HG03159 (cell line): ENCODE results near the gene ZDHHC17.
"Not testable (repeated sequence)": the region's sequence is repeated elsewhere in the genome, so short reads cannot be mapped to it uniquely, and the experiment has no call there.

Source experiments
- ATAC-seq: cut with Tn5 transposase; IDR thresholded peaks from one replicate; pipeline ENCODE4 v1.9.1; 2021; ENCODE audit warnings: mild to moderate bottlenecking, moderate library complexity; ENCODE audit not compliant: unreplicated experiment

Gene ZDHHC17

GRCh38 chr12:76763746-76764675 is at the start of gene ZDHHC17:
TSS of gene ZDHHC17 (plus strand) at chr12:76764115. CDS start at chr12:76764237, 122 bp downstream.
- peak; percentile 93 for ATAC-seq

- no peak for ATAC-seq
Observed at GRCh38 chr12:76714415-76714814, 49.5 kb upstream of the ZDHHC17 start.

- ATAC-seq: no peak
Observed at GRCh38 chr12:76714861-76715260, 49.1 kb upstream of the ZDHHC17 start.

- no peak for ATAC-seq
Observed at GRCh38 chr12:76715332-76715731, 48.6 kb upstream of the ZDHHC17 start.

GRCh38 chr12:76717314-76717713 is 46.6 kb upstream of the ZDHHC17 start:
- ATAC-seq: no peak

- no peak for ATAC-seq
Observed at GRCh38 chr12:76719171-76720041, 44.5 kb upstream of the ZDHHC17 start.

GRCh38 chr12:76720068-76720467 is 43.8 kb upstream of the ZDHHC17 start:
- ATAC-seq: no peak

- ATAC-seq: no peak
Observed at GRCh38 chr12:76726626-76727025, 37.3 kb upstream of the ZDHHC17 start.

GRCh38 chr12:76732188-76732587 is 31.7 kb upstream of the ZDHHC17 start:
- ATAC-seq: not testable (repeated sequence)

- not testable (repeated sequence) for ATAC-seq
Observed at GRCh38 chr12:76737689-76738088, 26.2 kb upstream of the ZDHHC17 start.

GRCh38 chr12:76738824-76739579 is 24.9 kb upstream of the ZDHHC17 start:
- no peak for ATAC-seq

- ATAC-seq: no peak
Observed at GRCh38 chr12:76739896-76740295, 24.0 kb upstream of the ZDHHC17 start.

- no peak for ATAC-seq
Observed at GRCh38 chr12:76740501-76740900, 23.4 kb upstream of the ZDHHC17 start.

GRCh38 chr12:76745343-76745742 is 18.6 kb upstream of the ZDHHC17 start:
- no peak for ATAC-seq

GRCh38 chr12:76746516-76746915 is 17.4 kb upstream of the ZDHHC17 start:
- ATAC-seq: no peak

- no peak for ATAC-seq
Observed at GRCh38 chr12:76747245-76747644, 16.7 kb upstream of the ZDHHC17 start.

GRCh38 chr12:76755829-76756379 is 8.0 kb upstream of the ZDHHC17 start:
- no peak for ATAC-seq

- ATAC-seq: no peak
Observed at GRCh38 chr12:76757694-76758093, 6.2 kb upstream of the ZDHHC17 start.

- no peak for ATAC-seq
Observed at GRCh38 chr12:76762601-76762980, 1.3 kb upstream of the ZDHHC17 start.

GRCh38 chr12:76764856-76765255 is 941 bp downstream of the ZDHHC17 start:
- no peak for ATAC-seq

- ATAC-seq: no peak
Observed at GRCh38 chr12:76765598-76765997, 1.7 kb downstream of the ZDHHC17 start.
